AG09319 (cell line): Measurements from ENCODE around the gene NTSR2.

Experiments
- DNase-seq: peaks from one replicate; pipeline ENCODE4 v3.0.0-alpha.2; 2010; ENCODE audit warnings: low read depth; ENCODE audit errors: extremely low read depth
- CTCF ChIP-seq: IDR thresholded peaks from 2 replicates; pipeline ENCODE4 v1.5.1; 2011; ENCODE audit warnings: low read depth, mild to moderate bottlenecking, inconsistent platforms, low read length, moderate library complexity

Gene NTSR2

DNA sequence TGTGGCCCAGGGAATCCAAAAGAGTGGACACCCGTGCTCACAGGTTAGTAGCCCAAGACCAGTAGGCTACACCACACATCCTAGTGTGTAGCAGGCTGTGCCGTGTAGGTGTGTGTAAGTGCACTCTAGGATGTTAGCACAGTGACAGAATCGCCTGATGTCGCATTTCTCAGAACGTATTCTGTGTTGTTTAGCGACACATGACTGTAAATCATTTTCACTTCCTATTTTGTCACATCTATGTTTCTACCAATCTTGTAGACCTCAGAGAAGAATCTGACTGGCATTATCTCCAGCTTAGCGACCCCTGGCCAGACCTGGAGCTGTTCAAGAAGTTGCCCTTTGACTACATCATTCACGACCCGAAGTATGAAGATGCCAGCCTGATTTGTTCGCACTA lies 45.1 kb downstream of the NTSR2 start:
- no peak for TF ChIP-seq CTCF
- DNase-seq: no peak

DNA sequence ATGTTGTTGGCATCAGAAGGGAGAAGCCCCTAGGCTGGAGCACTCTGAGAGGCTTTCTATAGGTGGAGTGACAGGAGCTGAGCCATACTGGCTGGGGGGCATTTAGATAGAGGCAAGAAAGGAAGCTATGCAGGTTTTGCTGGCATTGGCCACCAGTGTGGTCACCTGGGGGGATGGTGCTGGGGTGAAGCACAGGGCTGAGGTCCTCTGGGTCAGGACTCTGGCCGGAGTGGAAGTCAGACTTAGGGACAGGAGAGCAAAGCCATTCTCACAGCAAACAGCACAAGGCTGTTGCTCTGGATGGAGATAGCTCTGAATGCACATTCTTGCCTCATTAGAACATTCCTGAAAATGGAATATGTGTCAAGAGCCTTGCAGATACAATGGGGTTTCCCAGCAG lies 47.4 kb downstream of the NTSR2 start:
- no peak for DNase-seq
- no peak for TF ChIP-seq CTCF

DNA sequence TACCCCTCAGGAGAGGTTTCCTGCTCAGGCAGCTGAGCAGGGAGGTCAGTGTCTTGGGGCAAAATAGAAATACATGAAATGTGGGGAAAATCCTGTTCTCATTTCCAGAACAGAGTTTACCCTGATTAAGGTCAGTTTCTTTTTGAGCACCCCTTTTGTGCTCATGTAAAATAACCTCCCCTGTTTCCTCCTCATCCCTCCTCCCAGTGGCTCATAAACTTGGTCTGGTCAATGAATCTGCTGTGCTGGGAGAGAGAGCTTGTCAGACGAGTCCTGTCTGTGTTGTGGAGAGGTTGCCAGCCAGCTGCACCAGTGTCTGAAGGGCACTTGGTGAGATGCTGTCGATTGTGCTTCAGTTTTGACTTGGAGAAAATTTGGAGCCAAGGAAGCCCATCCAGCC lies 48.6 kb downstream of the NTSR2 start:
- TF ChIP-seq CTCF: no peak
- DNase-seq: no peak

DNA sequence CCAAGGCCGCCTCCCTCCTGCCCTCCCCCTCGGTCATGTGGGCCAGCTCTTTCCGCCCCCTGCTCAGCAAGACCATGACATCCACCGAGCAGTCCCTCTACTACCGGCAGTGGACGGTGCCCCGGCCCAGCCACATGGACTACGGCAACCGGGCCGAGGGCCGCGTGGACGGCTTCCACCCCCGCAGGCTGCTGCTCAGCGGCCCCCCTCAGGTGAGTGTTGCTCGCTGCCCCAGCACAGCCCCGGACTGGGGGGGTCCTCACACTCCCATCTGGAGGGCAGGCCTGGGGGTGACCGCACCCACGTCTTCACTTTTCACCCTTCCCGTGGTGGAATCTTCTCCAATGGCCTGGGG lies 51.3 kb downstream of the NTSR2 start:
- DNase-seq: no peak
- no peak for TF ChIP-seq CTCF

GRCh38 chr2:11617984-11618707 lies 51.8 kb downstream of the NTSR2 start:
- no peak for TF ChIP-seq CTCF
- no peak for DNase-seq

DNA sequence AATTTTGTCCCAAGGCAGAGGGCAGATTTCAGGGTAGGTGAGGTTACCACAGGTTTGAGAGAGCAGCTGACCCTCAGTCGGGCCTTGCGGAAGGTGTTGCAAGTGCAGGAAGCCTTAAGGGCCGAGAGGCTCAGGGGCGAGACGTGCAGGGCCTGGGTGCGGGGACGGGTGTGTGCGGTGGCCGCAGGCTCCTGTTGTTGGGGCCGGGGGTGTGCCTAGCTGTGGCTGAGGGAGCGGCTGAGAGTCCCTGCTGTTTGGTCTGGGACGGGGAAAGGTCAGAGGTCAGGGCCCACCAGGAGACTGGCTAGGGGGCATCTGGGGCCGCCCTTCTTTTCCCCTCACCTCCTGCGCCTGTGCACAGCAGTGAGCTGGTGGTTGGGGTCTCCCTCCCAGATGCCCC lies 52.5 kb downstream of the NTSR2 start:
- no peak for TF ChIP-seq CTCF
- no peak for DNase-seq

GRCh38 chr2:11616851-11617415 lies 53.1 kb downstream of the NTSR2 start:
- TF ChIP-seq CTCF: no peak

More at GRCh38 chr2:11616851-11617415, 53.1 kb downstream of the NTSR2 start:
- no peak for DNase-seq
